KMS-11 (cell line): ENCODE results near the gene MLN.

Experiments used
- H2AFZ ChIP-seq: fragments of 200-600 bp; sonication (generic); 2 replicates; pipeline ENCODE4 v1.6.1; 2016; ENCODE audit warnings: antibody characterized with exemption, mixed run types, low read depth
- H3K27ac ChIP-seq: fragments of 200-600 bp; sonication (generic); 2 replicates; pipeline ENCODE4 v1.6.1; 2016; ENCODE audit warnings: mild to moderate bottlenecking, mixed run types
- H3K27me3 ChIP-seq: fragments of 200-600 bp; sonication (generic); 2 replicates; pipeline ENCODE4 v1.6.1; 2017; ENCODE audit warnings: mild to moderate bottlenecking, low read depth, mixed run types, moderate library complexity; ENCODE audit not compliant: insufficient read depth
- H3K36me3 ChIP-seq: fragments of 200-600 bp; sonication (generic); 2 replicates; pipeline ENCODE4 v1.6.1; 2017; ENCODE audit warnings: mild to moderate bottlenecking, mixed run types; ENCODE audit not compliant: insufficient read depth
- H3K4me1 ChIP-seq: fragments of 200-600 bp; sonication (generic); 2 replicates; pipeline ENCODE4 v1.6.1; 2016; ENCODE audit warnings: mild to moderate bottlenecking, low read depth, mixed run types; ENCODE audit not compliant: poor library complexity, severe bottlenecking
- H3K4me2 ChIP-seq: fragments of 200-600 bp; sonication (generic); 2 replicates; pipeline ENCODE4 v1.7.0; 2016; ENCODE audit warnings: mild to moderate bottlenecking, mixed run types
- H3K4me3 ChIP-seq: fragments of 200-600 bp; sonication (generic); IDR thresholded peaks from 2 replicates; pipeline ENCODE4 v1.6.1; 2017; ENCODE audit warnings: low read depth, low read length, mixed read lengths; ENCODE audit not compliant: insufficient read depth
- H3K79me2 ChIP-seq: fragments of 200-600 bp; sonication (generic); 2 replicates; pipeline ENCODE4 v1.6.1; 2016; ENCODE audit warnings: low read depth, mixed run types; ENCODE audit not compliant: insufficient read depth
- H3K9ac ChIP-seq: fragments of 200-600 bp; sonication (generic); 2 replicates; pipeline ENCODE4 v1.6.1; 2016; ENCODE audit warnings: mild to moderate bottlenecking, mixed run types
- H4K20me1 ChIP-seq: fragments of 200-600 bp; sonication (generic); 2 replicates; pipeline ENCODE4 v1.6.1; 2016; ENCODE audit warnings: mild to moderate bottlenecking, mixed run types; ENCODE audit not compliant: insufficient read depth
- TF ChIP-seq, protein P1 (sequence below): fragments of 200-600 bp; sonication (generic); conservative IDR thresholded peaks from 2 replicates; pipeline ENCODE4 v1.6.1; 2017; ENCODE audit warnings: low read depth, mild to moderate bottlenecking, antibody characterized with exemption, low read length, moderate library complexity, mixed read lengths

MLN gene

GRCh38 chr6:33847078-33847477 is 43.3 kb upstream of the MLN start:
- Histone ChIP-seq H4K20me1 (no peaks in the 10 kb centered on the region), H3K4me3 (no peak overlapping the region), H3K9ac (no peak overlapping the region), H2AFZ (no peak overlapping the region), H3K27me3 (peaks cover 90% of the 10 kb centered on the region), H3K4me1 (no peaks in the 10 kb centered on the region), H3K79me2 (no peaks in the 10 kb centered on the region), H3K4me2 (no peak overlapping the region), H3K27ac (no peak overlapping the region), H3K36me3 (no peaks in the 10 kb centered on the region)
- TF ChIP-seq, protein P1, sequence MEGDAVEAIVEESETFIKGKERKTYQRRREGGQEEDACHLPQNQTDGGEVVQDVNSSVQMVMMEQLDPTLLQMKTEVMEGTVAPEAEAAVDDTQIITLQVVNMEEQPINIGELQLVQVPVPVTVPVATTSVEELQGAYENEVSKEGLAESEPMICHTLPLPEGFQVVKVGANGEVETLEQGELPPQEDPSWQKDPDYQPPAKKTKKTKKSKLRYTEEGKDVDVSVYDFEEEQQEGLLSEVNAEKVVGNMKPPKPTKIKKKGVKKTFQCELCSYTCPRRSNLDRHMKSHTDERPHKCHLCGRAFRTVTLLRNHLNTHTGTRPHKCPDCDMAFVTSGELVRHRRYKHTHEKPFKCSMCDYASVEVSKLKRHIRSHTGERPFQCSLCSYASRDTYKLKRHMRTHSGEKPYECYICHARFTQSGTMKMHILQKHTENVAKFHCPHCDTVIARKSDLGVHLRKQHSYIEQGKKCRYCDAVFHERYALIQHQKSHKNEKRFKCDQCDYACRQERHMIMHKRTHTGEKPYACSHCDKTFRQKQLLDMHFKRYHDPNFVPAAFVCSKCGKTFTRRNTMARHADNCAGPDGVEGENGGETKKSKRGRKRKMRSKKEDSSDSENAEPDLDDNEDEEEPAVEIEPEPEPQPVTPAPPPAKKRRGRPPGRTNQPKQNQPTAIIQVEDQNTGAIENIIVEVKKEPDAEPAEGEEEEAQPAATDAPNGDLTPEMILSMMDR, result no peak

DNA sequence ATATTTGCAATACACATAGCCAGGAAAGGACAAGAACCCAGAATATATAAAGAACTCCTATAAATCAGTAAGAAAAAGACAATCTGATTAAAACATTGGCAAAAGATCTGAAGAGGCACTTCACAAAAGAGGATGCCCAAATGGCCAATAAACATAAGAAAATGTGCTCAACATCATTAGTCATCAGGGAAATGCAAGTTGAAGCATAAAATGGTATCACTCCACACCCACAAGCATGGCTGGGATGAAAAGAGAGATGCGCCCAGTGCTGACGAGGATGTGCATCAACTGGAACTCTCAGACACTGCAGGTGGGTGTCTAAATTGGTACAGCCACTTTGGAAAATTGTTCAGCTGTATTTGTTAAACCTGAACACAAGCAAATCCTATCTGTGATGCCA is 42.4 kb upstream of the MLN start:
- Histone ChIP-seq H3K27me3 (peaks cover 89% of the 10 kb centered on the region), H4K20me1 (no peaks in the 10 kb centered on the region), H3K79me2 (no peaks in the 10 kb centered on the region), H3K4me2 (no peak overlapping the region), H3K4me1 (no peaks in the 10 kb centered on the region), H3K36me3 (no peaks in the 10 kb centered on the region), H2AFZ (no peak overlapping the region), H3K4me3 (no peak overlapping the region), H3K9ac (no peak overlapping the region), H3K27ac (no peak overlapping the region)
- TF ChIP-seq, protein P1, result no peak

- TF ChIP-seq, protein P1, result no peak
- H4K20me1 ChIP-seq, result no peaks in the 10 kb centered on the region
- H3K27me3 ChIP-seq, result peaks cover 81% of the 10 kb centered on the region; the same call in 1 of the 2 replicates
- H3K36me3 ChIP-seq, result no peaks in the 10 kb centered on the region
- H3K79me2 ChIP-seq, result no peaks in the 10 kb centered on the region
- H3K4me2 ChIP-seq, result no peak overlapping the region
- no peak overlapping the region for H3K27ac ChIP-seq
- H3K4me3 ChIP-seq, result no peak overlapping the region
- H3K9ac ChIP-seq, result no peak overlapping the region
- H3K4me1 ChIP-seq, result no peaks in the 10 kb centered on the region
- H2AFZ ChIP-seq, result no peak overlapping the region
These were observed 41.4 kb upstream of the MLN start for GRCh38 chr6:33845031-33845745.

DNA sequence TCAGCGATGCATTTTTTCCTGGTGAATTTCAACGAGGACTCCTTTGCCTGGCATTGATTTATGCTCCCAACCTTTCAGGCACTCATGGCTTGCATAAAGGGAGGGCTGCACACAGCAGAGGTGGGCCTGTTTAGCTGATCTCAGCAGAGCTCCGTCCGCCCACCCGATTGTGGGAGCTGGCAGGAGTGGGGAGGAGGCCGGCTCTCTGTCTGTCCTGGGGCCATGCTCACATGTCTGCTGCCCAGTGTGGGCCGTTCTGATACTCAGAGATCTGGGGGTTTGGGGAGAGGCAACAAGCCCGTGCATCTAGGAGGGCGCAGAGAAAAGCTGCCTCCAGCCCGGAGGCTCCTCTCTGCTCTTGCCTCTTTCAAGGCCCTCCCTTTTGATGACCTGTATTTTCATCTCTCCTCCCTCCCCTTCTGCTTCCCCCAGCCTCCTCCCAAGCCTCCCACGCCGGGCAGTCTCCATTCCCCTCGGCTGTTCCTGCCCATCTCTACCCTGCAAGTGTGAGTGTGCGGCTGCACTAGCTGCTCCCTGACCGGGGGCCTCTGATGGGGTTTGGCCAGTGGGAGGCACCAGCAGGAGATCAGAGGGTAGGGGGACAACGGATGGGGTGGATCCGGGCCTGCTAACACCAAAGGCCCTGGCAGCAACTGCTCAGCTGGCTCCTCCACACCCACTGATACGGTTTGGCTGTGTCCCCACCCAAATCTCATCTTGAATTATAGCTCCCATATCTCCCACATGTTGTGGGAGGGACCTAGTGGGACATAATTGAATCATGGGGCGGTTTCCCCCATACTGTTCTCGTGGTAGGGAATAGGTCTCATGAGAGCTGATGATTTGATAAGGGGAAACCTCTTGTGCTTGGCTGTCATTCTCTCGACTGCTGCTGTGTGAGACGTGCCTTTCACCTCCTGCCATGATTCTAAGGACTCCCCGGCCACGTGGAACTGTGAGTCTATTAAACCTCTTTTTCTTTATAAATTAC is 39.6 kb upstream of the MLN start:
- no peak overlapping the region for H3K27ac ChIP-seq
- H3K4me1 ChIP-seq, result no peaks in the 10 kb centered on the region
- TF ChIP-seq, protein P1, result no peak

More for the DNA sequence above, 39.6 kb upstream of the MLN start:
- Histone ChIP-seq H3K79me2 (no peaks in the 10 kb centered on the region), H2AFZ (no peak overlapping the region), H3K27me3 (peaks cover 70% of the 10 kb centered on the region; the same call in 1 of the 2 replicates), H3K4me3 (no peak overlapping the region), H4K20me1 (no peaks in the 10 kb centered on the region), H3K4me2 (no peak overlapping the region), H3K9ac (no peak overlapping the region), H3K36me3 (no peaks in the 10 kb centered on the region)
